OCI-LY3 (cell line): ENCODE measurements around the gene IRX6.

Experiments used
- CTCF ChIP-seq: fragments of 200-600, 300-600 bp; sonication (generic); IDR thresholded peaks from 2 replicates; pipeline ENCODE4 v1.5.1; 2014; ENCODE audit warnings: antibody characterized with exemption, low read length, low read depth
- EZH2phosphoT487 ChIP-seq: fragments of 200-600 bp; shearing (Covaris generic); IDR thresholded peaks from 2 replicates; pipeline ENCODE4 v1.6.1; 2018; ENCODE audit warnings: antibody characterized with exemption, mixed run types, low read depth

- no peak for TF ChIP-seq CTCF
- TF ChIP-seq EZH2phosphoT487 = no peak
Observed at GRCh38 chr16:55357241-55357640, 33.2 kb downstream of the IRX6 start.
